ENCODE data around the gene ELL2. TPM values are rescaled to one million over a fixed set of nuclear protein-coding genes. Genes with fewer than 3 reads are reported as not detected.

The ELL2 gene
- total RNA-seq, 1 experiment from 2014 or later: 27.5 TPM

DNA sequence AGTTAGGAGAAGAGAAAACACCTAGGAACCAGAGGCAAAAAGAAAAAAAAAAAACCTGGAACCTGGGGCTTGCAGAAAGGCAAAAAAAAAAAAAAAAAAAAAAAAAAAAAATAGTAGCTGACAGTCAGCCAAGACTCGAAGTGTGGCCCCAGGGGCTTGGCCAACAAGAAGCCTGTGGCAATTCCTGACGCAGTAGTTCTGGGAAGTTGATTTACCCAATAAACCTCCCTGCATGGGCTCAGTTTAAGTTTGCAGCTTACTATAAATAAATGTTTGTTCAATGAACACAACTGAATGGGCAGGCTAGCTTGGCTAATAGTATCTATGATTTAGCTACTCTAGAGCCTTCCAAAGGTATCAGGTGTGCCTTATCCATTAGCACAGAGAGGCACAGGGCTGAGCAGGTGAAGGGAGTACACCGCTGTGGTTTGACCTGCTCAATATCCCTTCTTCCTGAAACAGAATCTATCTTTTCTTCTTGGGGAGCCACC, 117.9 kb downstream of the ELL2 start:
- Histone ChIP-seq H3K14ac (ENCODE audit: insufficient read depth, low read length) (no peak overlapping the region), H3K27me3 (ENCODE audit: insufficient read depth, low read length) (no peaks in the 10 kb centered on the region), H3K27ac (ENCODE audit: insufficient read length, low read depth, low read length) (no peak overlapping the region), H4K20me1 (ENCODE audit: control insufficient read depth, insufficient read depth, insufficient read length) (no peaks in the 10 kb centered on the region), H3K4me1 (ENCODE audit: insufficient read depth, low read length) (no peaks in the 10 kb centered on the region), H3K4me2 (ENCODE audit: insufficient read depth, insufficient read length, low read length) (no peak overlapping the region), H3K18ac (ENCODE audit: insufficient read length, low read depth, low read length) (no peak overlapping the region), H4K91ac (ENCODE audit: insufficient read length, low read depth, low read length) (no peak overlapping the region), H3K79me2 (ENCODE audit: insufficient read depth, low read length) (no peaks in the 10 kb centered on the region), H4K8ac (replicated peaks; ENCODE audit: insufficient read length, low read depth, low read length) (no peak overlapping the region), H2BK20ac (ENCODE audit: low read depth, low read length, poor library complexity, severe bottlenecking) (no peak overlapping the region), H2AK5ac (ENCODE audit: insufficient read length, low read length) (no peak overlapping the region), H2BK5ac (ENCODE audit: insufficient read length, low read length) (no peak overlapping the region), H3K9ac (ENCODE audit: extremely low read depth, insufficient read length, low read length) (no peak overlapping the region), H2BK12ac (ENCODE audit: insufficient read length, low read depth, low read length) (no peak overlapping the region), H2BK120ac (ENCODE audit: low read depth, low read length, poor library complexity, severe bottlenecking) (no peak overlapping the region), H3K4ac (ENCODE audit: low read depth, low read length) (no peak overlapping the region), H3T11ph (ENCODE audit: low read length) (no peak overlapping the region), H3K23ac (ENCODE audit: insufficient read length, low read depth, low read length) (no peak overlapping the region), H4K5ac (ENCODE audit: insufficient read length, low read depth, low read length) (no peak overlapping the region), H3K9me3 (ENCODE audit: control insufficient read depth, low read depth, low read length) (no peaks in the 10 kb centered on the region), H2AFZ (ENCODE audit: low read length) (no peak overlapping the region), H3K23me2 (ENCODE audit: insufficient read length, low read depth, low read length, poor library complexity, severe bottlenecking) (no peaks in the 10 kb centered on the region), H2BK15ac (ENCODE audit: low read depth, low read length) (no peak overlapping the region), H3K79me1 (ENCODE audit: insufficient read depth, low read depth, low read length, poor library complexity, severe bottlenecking) (no peaks in the 10 kb centered on the region), H3K56ac (ENCODE audit: insufficient read length, low read depth, low read length) (no peak overlapping the region)
- Mint-ChIP-seq H3K27me3 (ENCODE audit: low read depth) (peaks cover 4% of the 10 kb centered on the region; the same call in 1 of the 2 replicates), H3K4me3 (no peak overlapping the region), H3K27ac (no peak overlapping the region), H3K36me3 (ENCODE audit: insufficient read depth in 1 of 3, low read depth in 3 of 3) (no peaks in the 10 kb centered on the region), H3K4me1 (0 out of 4 replicates have a peak, but pooled peaks cover 2 to 3% of the 10 kb centered on the region in 2 experiments), H3K9me3 (no peaks in the 10 kb centered on the region)
- TF ChIP-seq CTCF (conservative IDR thresholded peaks at IDR 0.05): no peak
- DNase-seq: no peak
- no CpG with 5 or more reads among the region's 3 CpGs for WGBS (ENCODE audit: extremely low coverage, insufficient read length, low lambda C conversion rate)
